ENCODE results near the gene SMOC2.
"Not testable (repeated sequence)": the region's sequence is repeated elsewhere in the genome, so short reads cannot be mapped to it uniquely, and the experiment has no call there.

Gene SMOC2

GRCh38 chr6:168524571-168525001 lies 83.6 kb downstream of the SMOC2 start:
- DNase-seq, result no peak

DNA sequence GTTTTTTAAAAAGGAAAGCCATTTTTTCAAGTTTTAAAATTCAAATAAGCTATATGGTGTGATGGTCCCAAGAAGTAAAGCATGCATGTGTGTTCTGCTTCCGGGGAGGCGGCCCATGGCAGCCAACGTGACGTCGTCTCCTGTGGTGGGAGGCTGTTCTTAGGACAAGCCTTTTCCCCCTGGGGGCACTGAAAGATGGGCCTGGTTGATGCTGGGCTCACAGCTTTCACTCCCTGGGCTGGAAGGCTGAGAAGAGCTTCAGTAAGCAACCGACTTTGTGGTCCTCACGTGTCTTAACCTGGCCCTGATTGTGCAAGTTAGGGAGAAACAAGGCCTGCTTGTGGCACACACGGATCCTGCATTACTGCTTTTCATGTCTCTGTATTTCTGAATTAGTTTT lies 84.1 kb downstream of the SMOC2 start:
- DNase-seq, result no peak

- DNase-seq, result no peak
Measured at GRCh38 chr6:168525926-168526630, 85.1 kb downstream of the SMOC2 start.

- no peak for DNase-seq
Measured at GRCh38 chr6:168526841-168527281, 85.9 kb downstream of the SMOC2 start.

DNA sequence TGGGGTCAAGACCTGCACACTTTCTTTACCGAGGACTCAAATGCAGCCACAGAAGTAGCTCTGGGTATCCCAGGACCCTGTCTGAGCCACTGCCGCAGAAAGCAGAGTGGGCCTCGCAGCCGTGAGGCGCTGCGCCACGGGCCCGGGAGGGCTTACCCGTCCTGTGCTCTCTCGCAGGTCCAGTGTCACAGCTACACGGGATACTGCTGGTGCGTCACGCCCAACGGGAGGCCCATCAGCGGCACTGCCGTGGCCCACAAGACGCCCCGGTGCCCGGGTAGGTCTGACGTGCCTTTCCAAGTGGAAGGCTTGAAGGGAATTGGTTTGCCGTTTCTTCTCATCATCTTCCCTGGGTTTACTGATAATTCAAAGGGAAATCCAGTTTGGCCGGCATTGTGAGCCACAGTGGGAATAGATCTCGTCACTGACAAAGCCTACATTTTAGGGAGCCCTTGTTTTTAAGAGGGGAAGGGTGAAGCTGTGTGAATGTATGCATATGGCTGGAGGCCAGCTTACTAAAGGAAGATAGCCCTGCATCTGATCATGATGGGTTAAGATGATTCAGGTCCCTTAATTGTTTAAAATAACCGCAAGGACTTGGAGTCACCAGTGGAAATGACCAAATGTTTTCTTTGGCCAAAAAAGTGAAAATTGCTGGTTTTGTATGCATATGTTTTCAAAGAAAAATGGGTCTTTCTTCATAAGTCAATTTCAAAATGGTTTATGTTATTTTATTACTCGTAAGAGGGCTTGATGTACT lies 86.6 kb downstream of the SMOC2 start:
- no peak for DNase-seq

DNA sequence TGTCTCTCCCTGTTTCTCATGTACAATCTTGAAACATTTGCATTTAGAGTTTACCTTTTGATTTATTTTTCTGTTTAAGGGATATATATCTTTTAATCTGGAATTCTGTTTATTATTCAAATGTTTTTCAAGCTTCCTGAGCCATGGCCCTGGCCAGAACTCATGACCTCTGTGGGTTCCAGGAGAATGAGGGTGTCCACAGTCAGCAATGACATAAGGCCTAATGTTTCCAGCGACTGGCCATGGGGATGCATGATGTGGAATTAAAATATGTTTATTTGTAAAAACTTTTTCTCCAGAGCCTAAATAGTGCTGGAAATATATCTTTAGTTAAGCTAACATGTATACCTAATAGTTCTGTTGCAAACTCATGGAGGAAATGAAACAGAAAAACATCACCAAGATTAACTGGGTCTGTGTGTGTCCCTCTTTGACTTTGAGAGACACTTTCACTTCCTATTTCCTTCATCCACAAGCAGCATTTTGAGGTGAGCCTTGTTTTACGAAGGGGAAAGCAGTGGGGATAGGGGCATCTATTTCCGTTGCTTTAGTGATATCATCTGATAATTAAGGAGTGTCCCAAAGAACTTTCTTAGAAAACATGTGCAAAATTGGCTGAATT lies 87.6 kb downstream of the SMOC2 start:
- no peak for DNase-seq

DNA sequence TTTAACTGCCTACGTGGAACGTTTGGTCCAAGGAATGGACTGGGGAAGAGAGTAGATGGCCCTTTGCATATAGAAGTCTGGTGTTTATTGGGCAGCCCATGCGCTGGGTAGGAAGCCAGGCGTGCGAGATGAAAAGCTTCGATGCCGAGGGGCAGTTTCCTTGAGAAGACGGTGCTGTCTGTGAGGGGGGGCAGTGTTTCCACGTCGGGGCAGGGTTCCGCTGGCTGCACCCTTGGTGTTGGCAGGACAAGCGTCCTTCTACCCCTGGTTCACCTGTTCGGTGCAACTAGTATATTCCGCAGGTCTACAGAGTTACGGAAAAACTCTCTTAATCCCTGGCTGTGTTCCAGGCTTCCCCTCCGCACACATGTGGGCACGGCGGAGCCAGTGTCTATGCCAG lies 88.2 kb downstream of the SMOC2 start:
- no peak for DNase-seq

DNA sequence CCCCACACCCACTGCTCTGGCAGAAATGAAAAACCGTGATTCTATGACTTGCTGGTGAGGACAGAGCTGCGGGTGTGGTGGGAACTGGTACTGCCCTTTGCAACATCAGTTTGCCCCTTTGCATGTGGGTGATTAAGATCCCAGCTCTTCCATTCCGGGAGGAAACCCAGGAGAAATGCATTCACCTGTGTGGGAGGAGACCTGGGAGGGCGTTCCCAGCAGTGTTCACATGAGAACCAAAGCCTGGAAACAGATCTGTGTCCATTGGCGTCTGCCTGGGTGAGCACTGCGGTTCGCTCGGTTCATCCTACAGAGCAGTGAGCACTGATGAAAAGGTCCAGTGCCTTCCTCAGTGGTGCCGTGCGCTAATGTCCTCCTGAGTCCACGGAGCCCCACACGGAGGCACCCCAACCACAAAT lies 89.7 kb downstream of the SMOC2 start:
- DNase-seq, result no peak

DNA sequence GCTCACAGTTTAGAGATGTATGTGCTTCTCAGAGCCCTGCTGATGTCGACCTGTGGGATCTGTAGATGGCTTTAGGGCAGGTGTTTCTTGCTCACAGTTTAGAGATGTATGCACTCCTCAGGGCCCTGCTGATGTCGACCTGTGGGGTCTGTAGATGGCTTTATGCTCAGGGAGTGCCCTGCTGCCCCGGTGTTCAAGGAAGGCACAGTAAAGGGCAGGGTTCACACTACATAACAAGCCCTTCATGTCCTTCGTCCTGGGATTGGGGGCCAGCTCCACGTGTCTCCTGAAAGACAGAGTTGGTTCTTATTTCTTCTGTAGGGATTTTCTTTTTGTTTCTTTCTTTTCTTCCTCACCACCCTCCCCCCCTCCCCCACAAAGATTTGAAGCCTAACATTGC lies 91.1 kb downstream of the SMOC2 start:
- no peak for DNase-seq

- no peak for DNase-seq
Measured at GRCh38 chr6:168533414-168533813, 92.4 kb downstream of the SMOC2 start.

DNA sequence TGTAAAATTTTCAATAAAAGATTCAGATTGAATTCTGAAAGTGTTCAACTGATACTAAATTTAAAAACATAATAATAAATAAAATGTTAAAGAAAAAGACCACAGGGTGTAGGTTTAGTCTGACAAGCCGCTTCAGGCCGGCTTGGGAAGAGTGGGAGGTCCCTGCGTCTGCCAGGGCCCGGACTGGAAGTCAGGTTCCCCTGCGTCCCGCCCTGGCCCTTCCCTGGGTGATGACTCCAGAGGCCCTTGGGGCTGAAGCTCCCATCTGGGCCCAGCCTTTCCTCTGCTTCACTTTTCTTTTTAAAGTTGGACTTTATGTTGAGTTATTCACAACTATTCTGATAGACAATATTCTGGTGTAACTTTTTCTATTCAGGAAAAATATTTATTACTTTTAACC lies 93.3 kb downstream of the SMOC2 start:
- DNase-seq, result no peak

GRCh38 chr6:168535711-168536110 lies 94.7 kb downstream of the SMOC2 start:
- DNase-seq, result no peak

DNA sequence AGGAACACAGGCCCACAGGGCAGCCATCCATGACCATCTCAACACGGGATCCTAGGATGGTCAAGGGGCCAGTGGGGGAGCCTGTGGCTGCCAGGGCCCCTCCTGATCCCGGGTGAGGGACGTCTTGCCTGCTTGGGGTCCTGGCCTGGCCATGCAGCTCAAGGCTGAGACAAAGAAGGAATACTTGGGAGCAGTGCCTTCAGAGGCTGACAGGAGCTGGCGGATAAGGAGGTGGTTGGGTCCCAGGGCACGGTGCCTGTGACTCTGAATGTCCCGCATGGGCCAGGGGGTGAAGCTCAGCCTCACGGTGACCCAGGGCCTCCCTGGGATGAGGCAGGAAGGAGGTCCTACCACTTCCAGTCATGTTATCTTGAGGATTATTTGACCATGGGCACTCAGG lies 95.2 kb downstream of the SMOC2 start:
- DNase-seq, result no peak

DNA sequence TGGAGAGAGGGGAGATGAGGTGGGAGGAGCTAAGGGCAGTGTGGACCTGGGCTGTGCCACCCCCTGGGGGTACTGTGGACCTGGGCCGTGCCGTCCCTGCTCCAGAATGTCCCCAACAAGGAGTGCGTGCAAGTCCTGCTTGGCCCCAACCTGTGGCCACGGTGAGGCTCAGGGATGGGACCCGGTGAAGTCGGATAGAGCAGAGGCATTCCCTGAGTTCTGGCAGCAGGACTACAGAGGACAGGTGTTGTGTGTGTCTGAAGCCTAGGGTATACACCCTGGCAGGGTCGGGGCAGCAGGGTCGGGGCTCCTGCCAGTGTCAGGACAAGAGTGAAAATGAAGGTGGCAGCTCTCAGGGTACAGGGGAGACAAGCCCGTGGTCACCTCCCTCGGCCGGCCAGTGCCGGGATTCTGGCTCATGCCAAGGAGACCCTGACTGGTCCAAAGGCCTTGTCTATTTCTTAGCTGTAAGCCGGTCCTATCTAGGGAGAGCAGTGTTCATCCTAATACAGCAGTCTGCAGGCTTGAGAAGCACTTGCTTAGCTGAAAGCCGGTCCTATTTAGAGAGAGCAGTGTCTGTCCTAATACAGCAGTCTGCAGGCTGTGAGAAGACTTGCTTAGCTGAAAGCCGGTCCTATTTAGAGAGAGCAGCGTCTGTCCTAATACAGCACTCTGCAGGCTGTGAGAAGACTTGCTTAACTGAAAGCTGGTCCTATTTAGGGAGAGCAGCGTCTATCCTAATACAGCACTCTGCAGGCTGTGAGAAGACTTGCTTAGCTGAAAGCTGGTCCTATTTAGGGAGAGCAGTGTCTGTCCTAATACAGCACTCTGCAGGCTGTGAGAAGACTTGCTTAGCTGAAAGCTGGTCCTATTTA lies 95.9 kb downstream of the SMOC2 start:
- DNase-seq, result no peak

DNA sequence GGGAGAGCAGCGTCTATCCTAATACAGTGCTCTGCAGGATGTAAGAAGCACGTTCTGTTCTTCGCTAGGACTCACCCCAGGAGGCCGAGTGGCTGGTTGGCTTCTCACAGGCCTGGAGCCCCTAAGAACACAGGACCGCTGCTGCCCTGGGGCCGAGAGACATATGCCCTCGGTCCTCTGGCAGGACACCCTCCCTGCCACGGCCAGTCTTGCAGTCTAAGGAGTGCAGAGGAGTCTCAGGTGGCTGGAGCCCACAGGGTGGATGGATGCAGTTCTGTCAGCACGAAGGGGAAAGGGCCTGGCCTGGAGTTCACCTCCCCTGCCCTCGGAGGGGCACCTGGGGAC lies 96.5 kb downstream of the SMOC2 start:
- no peak for DNase-seq

DNA sequence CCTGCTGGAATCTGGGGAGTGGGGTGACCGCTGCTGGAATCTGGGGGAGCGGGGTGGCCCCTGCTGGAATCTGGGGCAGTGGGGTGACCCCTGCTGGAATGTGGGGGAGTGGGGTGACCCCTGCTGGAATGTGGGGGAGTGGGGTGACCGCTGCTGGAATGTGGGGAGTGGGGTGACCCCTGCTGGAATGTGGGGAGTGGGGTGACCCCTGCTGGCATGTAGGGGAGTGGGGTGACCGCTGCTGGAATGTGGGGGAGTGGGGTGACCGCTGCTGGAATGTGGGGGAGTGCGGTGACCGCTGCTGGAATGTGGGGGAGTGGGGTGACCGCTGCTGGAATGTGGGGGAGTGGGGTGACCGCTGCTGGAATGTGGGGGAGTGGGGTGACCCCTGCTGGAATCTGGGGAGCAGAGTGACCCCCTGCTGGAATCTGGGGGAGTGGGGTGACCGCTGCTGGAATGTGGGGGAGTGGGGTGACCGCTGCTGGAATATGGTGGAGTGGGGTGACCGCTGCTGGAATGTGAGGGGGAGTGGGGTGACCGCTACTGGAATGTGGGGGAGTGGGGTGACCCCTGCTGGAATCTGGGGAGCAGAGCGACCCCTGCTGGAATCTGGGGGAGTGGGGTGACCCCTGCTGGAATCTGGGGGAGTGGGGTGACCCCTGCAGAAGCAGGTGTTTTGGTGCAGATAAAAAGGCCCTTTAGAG lies 97.4 kb downstream of the SMOC2 start:
- not testable (repeated sequence) for DNase-seq

DNA sequence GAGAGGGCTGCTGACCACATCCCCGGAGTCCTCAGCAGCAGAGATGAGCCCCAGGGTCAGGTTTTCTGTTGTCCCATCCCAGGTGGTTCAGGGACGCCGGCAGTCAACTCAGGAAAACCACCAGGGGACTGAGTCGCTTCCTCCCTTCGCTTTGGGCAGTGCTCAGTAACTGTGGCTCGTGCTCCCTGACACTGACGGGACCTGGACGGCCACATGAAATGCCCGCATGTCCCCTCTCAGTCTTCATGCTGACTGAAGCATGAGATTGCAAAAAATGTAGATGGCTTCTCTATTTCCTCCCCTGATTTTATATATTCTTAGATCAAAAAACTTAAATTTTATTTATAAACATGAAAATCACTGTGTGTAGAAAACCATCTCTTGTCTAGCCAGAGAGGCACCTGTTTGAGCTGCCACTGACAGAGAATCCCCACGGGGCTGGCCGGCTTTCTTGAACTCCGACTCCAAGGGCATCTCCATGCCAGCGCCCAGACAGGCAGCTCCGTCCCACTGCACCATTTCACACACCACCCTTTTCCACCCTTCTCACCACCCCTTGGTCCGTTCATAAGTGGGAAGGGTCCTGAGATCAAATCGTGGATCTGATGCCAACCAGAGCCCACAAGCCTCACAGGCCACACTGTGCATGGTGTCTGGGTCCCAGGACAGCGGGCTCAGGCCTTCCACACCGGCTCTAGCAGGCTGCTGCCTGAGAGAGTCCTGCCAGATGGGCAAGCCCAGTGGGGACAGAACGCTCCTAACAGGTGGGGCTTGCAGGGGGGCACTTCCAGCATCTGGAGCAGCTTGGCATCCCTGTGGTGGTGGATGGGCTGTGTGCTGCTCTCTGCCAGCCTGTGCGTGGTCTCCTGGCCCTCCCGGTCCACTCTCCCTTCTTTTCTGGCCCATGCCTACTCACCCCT lies 98.2 kb downstream of the SMOC2 start:
- no peak for DNase-seq

- no peak for DNase-seq
Measured at GRCh38 chr6:168540713-168541291, 99.8 kb downstream of the SMOC2 start.

DNA sequence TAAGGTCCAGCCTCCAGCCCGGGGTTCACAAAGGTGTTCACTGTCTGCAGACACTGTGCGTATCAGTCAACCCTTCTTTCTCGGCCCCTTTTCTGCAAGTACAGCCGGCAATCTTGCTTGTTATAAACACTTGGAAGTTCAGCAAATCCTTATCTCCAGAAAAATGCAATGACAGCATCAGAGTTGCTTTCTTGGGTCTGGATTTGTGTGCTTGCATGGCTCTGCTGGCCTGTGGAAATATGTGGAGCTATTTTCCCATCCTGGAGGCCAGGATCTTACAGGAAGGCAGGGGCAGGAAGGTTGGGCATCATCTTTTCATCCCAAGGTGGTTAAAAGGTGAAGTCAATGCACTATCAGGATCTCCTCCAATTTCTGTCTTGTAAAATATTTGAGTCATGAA lies 100.3 kb downstream of the SMOC2 start:
- no peak for DNase-seq

DNA sequence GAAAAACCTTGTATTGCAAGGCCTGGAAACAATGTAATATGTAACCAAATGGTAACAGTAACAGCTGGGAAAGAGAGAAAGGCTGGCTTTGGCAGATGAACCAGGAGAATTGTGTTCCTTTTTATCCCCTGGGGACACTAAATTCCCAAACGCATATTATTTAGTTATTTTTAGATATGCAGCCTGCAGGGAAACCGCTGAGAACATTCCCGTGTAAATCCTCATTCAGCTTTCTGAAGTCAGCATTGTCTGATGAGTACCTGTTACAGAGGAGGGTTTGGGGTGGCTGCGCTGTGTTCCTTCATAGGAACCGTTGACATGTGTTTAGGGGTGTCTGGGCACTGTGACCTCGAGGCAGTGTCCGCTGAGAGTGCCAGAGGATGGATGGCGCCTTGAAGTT lies 101.3 kb downstream of the SMOC2 start:
- DNase-seq, result no peak

GRCh38 chr6:168545428-168545827 lies 104.4 kb downstream of the SMOC2 start:
- no peak for DNase-seq
